Astrocyte of the spinal cord (primary cell): ENCODE data around the gene UBXN10.

Experiments used
- DNase-seq: peaks from one replicate; pipeline ENCODE4 v3.0.0; 2011; ENCODE audit warnings: low read depth, low spot score
- H3K4me3 ChIP-seq: 2 replicates; pipeline ENCODE4 v1.5.1; 2011; ENCODE audit warnings: low read depth, mild to moderate bottlenecking, low read length, moderate library complexity
- CTCF ChIP-seq: IDR thresholded peaks from 2 replicates; pipeline ENCODE4 v1.5.1; 2012; ENCODE audit warnings: low read depth, mild to moderate bottlenecking, low read length, inconsistent platforms
- in situ Hi-C: cut with HindIII; loops from 2 replicates; pipeline ENCODE4 v1.10.0; 2017; ENCODE audit warnings: low sequenced_read_pairs

UBXN10 gene

DNA sequence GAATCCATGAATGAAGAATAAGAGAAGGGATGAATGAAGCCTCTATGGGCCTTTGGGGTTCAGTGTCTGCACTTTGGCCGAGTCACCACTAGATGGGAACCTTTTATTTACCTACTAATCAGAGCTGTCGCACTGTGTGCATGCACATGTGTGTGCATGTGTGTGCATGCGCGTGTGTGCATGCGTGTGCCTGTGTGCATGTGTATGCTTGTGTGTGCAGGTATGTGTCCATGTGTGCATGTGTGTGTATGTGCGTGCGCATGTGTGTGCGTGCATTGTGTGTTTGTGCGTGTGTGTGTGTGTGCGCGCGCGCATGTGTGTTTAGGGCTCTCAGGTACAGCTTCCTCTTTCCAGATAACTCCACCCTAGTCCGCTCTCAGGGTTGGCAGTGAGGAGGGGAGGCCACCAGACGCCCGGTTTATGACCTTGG lies 20.4 kb upstream of the UBXN10 start:
- TF ChIP-seq CTCF, result peak; percentile 39
- H3K4me3 ChIP-seq, result no peak overlapping the region
- no peak for DNase-seq
- in situ Hi-C loops, result no loop called here

- H3K4me3 ChIP-seq, result no peak overlapping the region
- no peak for DNase-seq
- in situ Hi-C loops, result no loop called here
- no peak for TF ChIP-seq CTCF
Observed at GRCh38 chr1:20166051-20166450, 19.8 kb upstream of the UBXN10 start.

DNA sequence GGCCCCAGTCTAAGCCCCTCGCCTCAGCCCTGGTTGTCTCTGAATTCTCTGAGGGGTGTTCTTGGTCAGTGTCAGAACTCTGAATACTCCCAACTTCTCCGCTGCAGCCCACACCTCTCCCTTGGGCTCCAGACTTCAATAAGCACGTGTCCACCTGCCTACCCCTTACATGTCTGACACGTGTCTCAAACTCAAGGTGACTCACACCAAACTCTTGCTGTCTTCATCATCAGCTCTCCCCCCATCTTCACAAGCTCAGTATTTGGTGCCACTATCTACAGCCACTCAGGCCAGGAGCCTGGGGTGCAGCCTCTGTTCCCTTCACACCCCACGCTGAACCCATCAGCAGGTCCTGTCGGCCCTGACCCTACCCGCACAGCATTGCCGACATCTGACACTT lies 18.8 kb upstream of the UBXN10 start:
- no peak for DNase-seq
- in situ Hi-C loops, result no loop called here
- no peak overlapping the region for H3K4me3 ChIP-seq
- TF ChIP-seq CTCF, result no peak

DNA sequence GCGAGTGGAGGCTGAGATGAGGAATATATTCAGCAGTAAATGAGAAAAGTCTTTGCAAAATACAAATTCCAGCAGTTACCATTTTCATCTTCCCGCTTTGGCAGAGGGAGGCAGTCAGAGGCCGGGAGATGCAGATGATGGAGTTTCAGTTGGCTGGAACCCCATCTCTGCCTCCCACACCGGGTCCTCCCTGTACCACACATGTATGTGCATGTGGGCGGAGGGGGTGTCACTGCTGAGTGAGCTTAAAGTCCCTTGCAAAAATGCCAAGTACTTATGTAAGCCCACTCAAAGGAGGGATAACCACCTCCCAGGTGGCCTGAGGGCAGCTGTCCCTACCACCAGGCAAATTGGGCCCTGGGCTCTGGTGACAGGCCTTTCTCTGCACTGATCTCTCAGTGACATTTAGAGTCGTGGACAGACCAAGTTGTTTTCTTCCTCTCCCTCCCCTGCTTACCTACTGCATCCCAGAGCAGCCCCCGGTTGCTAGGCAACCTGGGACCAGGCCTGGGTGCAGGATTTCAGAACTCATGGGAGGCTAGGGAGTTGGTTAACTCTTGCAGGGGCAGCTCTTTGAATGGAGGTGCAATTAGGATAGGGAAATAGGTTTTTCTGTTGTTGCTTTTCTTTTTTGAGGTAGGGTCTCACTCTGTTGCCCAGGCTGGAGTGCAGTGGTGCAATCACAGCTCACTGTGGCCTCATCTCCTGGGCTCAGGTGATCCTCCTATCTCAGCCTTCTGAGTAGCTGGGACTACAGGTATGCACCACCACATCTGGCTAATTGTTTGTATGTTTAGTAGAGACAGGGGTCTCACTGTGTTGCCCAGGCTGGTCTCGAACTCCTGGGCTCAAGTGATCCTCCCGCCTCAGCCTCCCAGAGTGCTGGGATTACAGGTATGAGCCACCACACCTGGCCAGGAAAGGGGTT lies 17.1 kb upstream of the UBXN10 start:
- in situ Hi-C loops, result no loop called here
- H3K4me3 ChIP-seq, result no peak overlapping the region
- TF ChIP-seq CTCF, result no peak
- DNase-seq, result no peak

- no peak overlapping the region for H3K4me3 ChIP-seq
- TF ChIP-seq CTCF, result no peak
- in situ Hi-C loops, result no loop called here
- DNase-seq, result no peak
Observed at GRCh38 chr1:20169932-20170331, 16.0 kb upstream of the UBXN10 start.

DNA sequence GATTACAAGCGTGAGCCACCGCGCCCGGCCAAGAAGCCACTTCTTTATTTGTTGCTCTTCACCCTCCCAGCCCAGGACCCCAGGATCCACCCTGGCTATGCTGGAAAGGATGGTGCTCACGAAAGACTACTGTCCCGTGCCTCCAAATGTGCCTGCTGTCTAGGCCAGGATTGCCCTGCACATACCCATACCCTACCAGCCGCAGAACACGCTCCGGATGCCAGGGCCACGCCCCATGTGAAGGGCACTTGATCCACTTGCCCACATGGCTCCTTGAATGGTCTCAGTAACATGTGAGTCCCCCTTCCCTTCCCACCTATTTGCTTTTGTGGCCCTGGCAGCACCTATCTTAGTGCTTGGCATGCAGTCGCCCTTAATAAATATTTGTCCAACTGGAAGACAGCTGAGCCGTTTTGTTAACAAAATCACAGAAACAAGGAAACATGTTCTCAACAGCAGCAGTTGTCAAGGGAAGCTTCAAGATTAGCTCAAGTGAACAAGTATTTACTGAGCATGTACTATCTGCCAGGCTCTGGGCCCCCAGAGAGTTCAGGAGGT lies 13.8 kb upstream of the UBXN10 start:
- in situ Hi-C loops, result no loop called here
- no peak overlapping the region for H3K4me3 ChIP-seq
- no peak for DNase-seq
- no peak for TF ChIP-seq CTCF
